ENCODE data around the gene NRXN2.

- TF ChIP-seq TAF15 (IDR thresholded peaks at IDR 0.05; ENCODE audit: low read depth, low read length, poor library complexity, severe bottlenecking) (no peak), ZNF136 (CRISPR knock-in tag; IDR thresholded peaks at IDR 0.05; ENCODE audit: low read depth) (no peak), ZNF572 (CRISPR knock-in tag; IDR thresholded peaks at IDR 0.05) (no peak), CTCF (CRISPR knock-in tag; IDR thresholded peaks at IDR 0.05) (no peak), KAT2B (IDR thresholded peaks at IDR 0.05; ENCODE audit: borderline replicate concordance, low read depth, low read length) (no peak)
- TF ChIP-seq, protein P1, sequence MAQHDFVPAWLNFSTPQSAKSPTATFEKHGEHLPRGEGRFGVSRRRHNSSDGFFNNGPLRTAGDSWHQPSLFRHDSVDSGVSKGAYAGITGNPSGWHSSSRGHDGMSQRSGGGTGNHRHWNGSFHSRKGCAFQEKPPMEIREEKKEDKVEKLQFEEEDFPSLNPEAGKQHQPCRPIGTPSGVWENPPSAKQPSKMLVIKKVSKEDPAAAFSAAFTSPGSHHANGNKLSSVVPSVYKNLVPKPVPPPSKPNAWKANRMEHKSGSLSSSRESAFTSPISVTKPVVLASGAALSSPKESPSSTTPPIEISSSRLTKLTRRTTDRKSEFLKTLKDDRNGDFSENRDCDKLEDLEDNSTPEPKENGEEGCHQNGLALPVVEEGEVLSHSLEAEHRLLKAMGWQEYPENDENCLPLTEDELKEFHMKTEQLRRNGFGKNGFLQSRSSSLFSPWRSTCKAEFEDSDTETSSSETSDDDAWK (CRISPR knock-in tag; IDR thresholded peaks at IDR 0.05): no peak
These were observed 52.0 kb downstream of the NRXN2 start for GRCh38 chr11:64670975-64671374.
